GM23248 (cell line): ENCODE data around the gene ZFPM1. TPM values are rescaled to one million over a fixed set of nuclear protein-coding genes. Genes with fewer than 3 reads are reported as not detected.

Experiments used
- DNase-seq: peaks from one replicate; pipeline ENCODE4 v3.0.0-alpha.2; 2015
- H2AFZ ChIP-seq: fragments of 200-600 bp; sonication (generic); 2 replicates; pipeline ENCODE4 v1.6.1; 2016; ENCODE audit warnings: antibody characterized with exemption
- H3F3A ChIP-seq: fragments of 200-600 bp; sonication (generic); 2 replicates; pipeline ENCODE4 v1.6.1; 2016; ENCODE audit warnings: mild to moderate bottlenecking, antibody characterized with exemption, mixed run types; ENCODE audit not compliant: insufficient read depth
- H3K27ac ChIP-seq: fragments of 200-600 bp; sonication (generic); 2 replicates; pipeline ENCODE4 v1.5.1; 2016; ENCODE audit warnings: mild to moderate bottlenecking
- H3K27me3 ChIP-seq: fragments of 200-600 bp; sonication (generic); replicated peaks from 2 replicates; pipeline ENCODE4 v1.6.1; 2016; ENCODE audit warnings: mild to moderate bottlenecking; ENCODE audit not compliant: insufficient read depth
- H3K36me3 ChIP-seq: fragments of 200-600 bp; sonication (generic); 2 replicates; pipeline ENCODE4 v1.6.1; 2016; ENCODE audit warnings: low read depth, mild to moderate bottlenecking
- H3K4me1 ChIP-seq: fragments of 200-600 bp; sonication (generic); 2 replicates; pipeline ENCODE4 v1.6.1; 2016; ENCODE audit warnings: mild to moderate bottlenecking; ENCODE audit not compliant: insufficient read depth
- H3K4me2 ChIP-seq: fragments of 200-600 bp; sonication (generic); one replicate; pipeline ENCODE4 v1.6.1; 2016; ENCODE audit warnings: mild to moderate bottlenecking; ENCODE audit not compliant: unreplicated experiment
- H3K4me3 ChIP-seq: fragments of 200-600 bp; sonication (generic); 2 replicates; pipeline ENCODE4 v1.5.1; 2016; ENCODE audit warnings: mild to moderate bottlenecking
- H3K79me2 ChIP-seq: fragments of 200-600 bp; sonication (generic); 2 replicates; pipeline ENCODE4 v1.6.1; 2016; ENCODE audit warnings: mild to moderate bottlenecking; ENCODE audit not compliant: insufficient read depth
- H3K9ac ChIP-seq: fragments of 200-600 bp; sonication (generic); 2 replicates; pipeline ENCODE4 v1.6.1; 2016; ENCODE audit warnings: mild to moderate bottlenecking
- H3K9me2 ChIP-seq: fragments of 200-600 bp; sonication (generic); 2 replicates; pipeline ENCODE4 v1.6.1; 2016; ENCODE audit warnings: mixed run types, mild to moderate bottlenecking, moderate library complexity; ENCODE audit not compliant: insufficient read depth
- H3K9me3 ChIP-seq: fragments of 200-600 bp; sonication (generic); one replicate; pipeline ENCODE4 v1.6.1; 2017; ENCODE audit warnings: low read depth
- H4K20me1 ChIP-seq: fragments of 200-600 bp; sonication (generic); 2 replicates; pipeline ENCODE4 v1.6.0; 2016; ENCODE audit not compliant: insufficient read depth
- EZH2 ChIP-seq: fragments of 200-600 bp; sonication (generic); IDR thresholded peaks from 2 replicates; pipeline ENCODE4 v1.6.1; 2018; ENCODE audit warnings: antibody characterized with exemption, mild to moderate bottlenecking; ENCODE audit not compliant: insufficient read depth, poor library complexity, severe bottlenecking
- EZH2phosphoT487 ChIP-seq: fragments of 200-600 bp; sonication (generic); IDR thresholded peaks from 2 replicates; pipeline ENCODE4 v1.6.1; 2018; ENCODE audit warnings: antibody characterized with exemption, moderate library complexity, mild to moderate bottlenecking, low read depth; ENCODE audit not compliant: insufficient read depth
- WGBS, 2 experiments: methylation state at CpG; one replicate each; pipeline ENCODE4 v1.1.6; 2015 to 2017; ENCODE audit warnings: low lambda C conversion rate in 2 of 2, low coverage in 1 of 2; ENCODE audit errors: missing lambda C conversion rate in 2 of 2; 5-methylcytosine and 5-hydroxymethylcytosine counted together
- in situ Hi-C: fragments of 300-500 bp; cut with MboI; formaldehyde crosslinking; loops from 2 replicates; pipeline ENCODE4 v1.15.0; 2020
- polyA plus RNA-seq: library from polyadenylated mRNA; unstranded; fragments of >200 nt; fragmentation: Nextera tagmentation; extraction: Ambion mirVana; gene quantifications from 2 replicates; pipeline ENCODE4 v1.2.1, GENCODE V29; 2016
- total RNA-seq: library from RNA; depleted of rRNA; stranded (reverse); fragments of >200 nt; shearing (Covaris generic); gene quantifications from 2 replicates; pipeline ENCODE4 v1.2.3, GENCODE V29; 2014

ZFPM1 gene
- total and polyA plus RNA-seq, 2 experiments from 2014 or later: 0.06 to 2.4 TPM

DNA sequence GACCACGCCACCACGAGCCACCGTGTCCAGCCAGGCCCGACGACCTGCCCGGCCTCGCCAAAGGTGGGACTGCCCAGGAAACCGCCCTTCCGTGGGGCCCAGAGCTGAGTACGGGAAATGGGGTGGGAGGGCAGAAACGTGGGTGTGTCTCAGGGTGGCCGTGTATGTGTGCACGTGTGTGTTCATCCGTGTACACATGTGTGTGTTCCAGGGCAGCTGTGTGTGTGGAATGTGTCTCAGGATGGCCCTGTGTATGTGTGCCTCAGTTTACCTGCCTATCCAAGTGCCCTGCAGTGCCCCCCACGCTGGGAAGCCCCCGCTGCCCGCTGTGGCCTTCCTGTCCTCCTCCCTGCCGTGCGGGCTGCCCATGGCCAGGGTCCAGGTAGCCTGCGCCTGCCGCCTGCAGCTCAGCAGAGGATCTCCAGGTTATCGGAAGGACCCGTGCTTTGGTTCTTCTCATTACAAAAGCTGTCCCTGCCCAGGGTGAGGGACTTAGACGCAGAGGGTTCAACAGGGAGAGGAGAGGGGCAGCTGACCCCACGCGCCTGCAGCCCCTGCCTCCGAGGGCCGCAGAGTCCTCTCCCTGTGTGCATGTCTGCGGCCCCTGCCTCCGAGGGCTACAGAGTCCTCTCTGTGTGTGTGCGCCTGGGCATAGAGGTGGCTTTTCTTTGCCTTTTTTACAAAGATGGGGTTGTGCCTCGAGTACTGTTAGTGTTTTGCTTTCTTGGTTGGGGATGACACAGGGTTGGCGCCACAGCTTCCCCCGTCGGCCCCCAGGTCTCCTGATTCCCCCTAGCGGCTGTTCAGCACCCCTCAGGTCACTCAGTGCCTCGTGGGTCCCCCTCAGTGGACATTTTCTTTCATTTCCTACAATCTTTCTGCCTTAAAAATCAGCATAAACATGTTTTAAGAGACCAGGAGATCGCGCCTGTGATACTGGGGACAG is 46.7 kb upstream of the ZFPM1 start:
- Histone ChIP-seq H3K4me1 (peaks cover 10% of the 10 kb centered on the region), H3K4me3 (peak overlapping the region; percentile 23), H3K9me2 (no peaks in the 10 kb centered on the region), H3K27ac (peak overlapping the region; percentile 19; the same call in 1 of the 2 replicates), H4K20me1 (no peaks in the 10 kb centered on the region), H3K79me2 (peaks cover 17% of the 10 kb centered on the region), H3K9me3 (no peaks in the 10 kb centered on the region), H2AFZ (peak overlapping the region; percentile 35; the same call in 1 of the 2 replicates), H3K36me3 (no peaks in the 10 kb centered on the region), H3F3A (no peaks in the 10 kb centered on the region), H3K27me3 (no peaks in the 10 kb centered on the region), H3K9ac (peak overlapping the region; percentile 71), H3K4me2 (peak overlapping the region; percentile 46)
- DNase-seq: peak; percentile 26
- in situ Hi-C loops: no loop called here
- TF ChIP-seq EZH2: no peak
- TF ChIP-seq EZH2phosphoT487: no peak
- 43 to 48% methylated on average over 34 to 39 of the region's 39 CpGs for WGBS, 2 experiments

- no peak for DNase-seq
- WGBS, 2 experiments: 97% methylated on average over 14 to 20 of the region's 20 CpGs
- TF ChIP-seq EZH2phosphoT487 (no peak), EZH2 (no peak)
- Histone ChIP-seq H4K20me1 (no peaks in the 10 kb centered on the region), H3K36me3 (no peaks in the 10 kb centered on the region), H2AFZ (no peak overlapping the region), H3K9me3 (no peaks in the 10 kb centered on the region), H3K9ac (no peak overlapping the region), H3K4me1 (peaks cover 10% of the 10 kb centered on the region), H3K9me2 (no peaks in the 10 kb centered on the region), H3F3A (no peaks in the 10 kb centered on the region), H3K27ac (no peak overlapping the region), H3K27me3 (no peaks in the 10 kb centered on the region), H3K4me3 (no peak overlapping the region), H3K79me2 (peaks cover 19% of the 10 kb centered on the region), H3K4me2 (no peak overlapping the region)
- in situ Hi-C loops: no loop called here
Observed at GRCh38 chr16:88407042-88407420, 46.0 kb upstream of the ZFPM1 start.

DNA sequence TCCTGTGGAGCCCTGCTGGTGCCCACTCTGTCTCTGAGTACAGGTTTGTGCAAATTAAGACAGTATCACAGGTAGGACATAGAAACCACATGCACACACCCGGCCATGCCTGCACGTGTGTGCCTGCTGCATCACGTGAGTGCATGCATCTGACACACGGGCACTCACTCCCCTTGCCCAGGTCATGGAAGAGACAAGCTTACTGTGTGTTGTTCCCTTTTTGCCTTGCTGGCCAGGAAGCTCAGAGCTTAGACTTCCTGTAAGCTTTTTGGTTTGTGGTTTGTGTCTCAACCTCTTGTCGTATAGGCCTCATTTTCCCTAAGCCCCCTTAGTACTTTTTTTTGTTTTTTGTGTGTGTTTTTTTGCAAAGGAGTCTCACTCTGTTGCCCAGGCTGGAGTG is 45.3 kb upstream of the ZFPM1 start:
- in situ Hi-C loops: no loop called here
- no peaks in the 10 kb centered on the region for H4K20me1 ChIP-seq

GRCh38 chr16:88408561-88409142 is 44.4 kb upstream of the ZFPM1 start:
- no peaks in the 10 kb centered on the region for H3K9me3 ChIP-seq
- no peak overlapping the region for H3K4me2 ChIP-seq
- H3K36me3 ChIP-seq: no peaks in the 10 kb centered on the region
- WGBS, 2 experiments: 87 to 88% methylated on average over 13 to 15 of the region's 15 CpGs
- in situ Hi-C loops: no loop called here
- H4K20me1 ChIP-seq: no peaks in the 10 kb centered on the region
- H3K9ac ChIP-seq: no peak overlapping the region
- peaks cover 10% of the 10 kb centered on the region for H3K4me1 ChIP-seq
- no peak overlapping the region for H2AFZ ChIP-seq
- TF ChIP-seq EZH2phosphoT487: no peak
- no peak for TF ChIP-seq EZH2
- H3K27ac ChIP-seq: no peak overlapping the region
- H3K79me2 ChIP-seq: peaks cover 27% of the 10 kb centered on the region
- no peaks in the 10 kb centered on the region for H3K9me2 ChIP-seq
- no peaks in the 10 kb centered on the region for H3F3A ChIP-seq
- no peak for DNase-seq
- no peaks in the 10 kb centered on the region for H3K27me3 ChIP-seq
- H3K4me3 ChIP-seq: no peak overlapping the region

More for the DNA sequence above, 45.3 kb upstream of the ZFPM1 start:
- WGBS, 2 experiments: 92 to 94% methylated on average over 5 of the region's 5 CpGs
- Histone ChIP-seq H3K4me1 (peaks cover 10% of the 10 kb centered on the region), H2AFZ (no peak overlapping the region), H3K9me3 (no peaks in the 10 kb centered on the region), H3K9ac (no peak overlapping the region), H3K9me2 (no peaks in the 10 kb centered on the region), H3K27ac (no peak overlapping the region), H3K79me2 (peaks cover 27% of the 10 kb centered on the region), H3K36me3 (no peaks in the 10 kb centered on the region), H3K27me3 (no peaks in the 10 kb centered on the region), H3F3A (no peaks in the 10 kb centered on the region), H3K4me3 (no peak overlapping the region), H3K4me2 (no peak overlapping the region)
- no peak for DNase-seq
- TF ChIP-seq EZH2phosphoT487 (no peak), EZH2 (no peak)
